Stimulated activated CD4-positive, alpha-beta T cell treated with anti-CD3 and anti-CD28 coated beads, Interleukin-1b, Interleukin-23, amount 100 ng/mL, for 4 hours (primary cell): ENCODE measurements around the gene FOLR3.
"Not testable (repeated sequence)": the region's sequence is repeated elsewhere in the genome, so short reads cannot be mapped to it uniquely, and the experiment has no call there.

ENCODE experiments used
- DNase-seq, 2 donors: peaks; one replicate each; pipeline ENCODE4 v3.0.0-alpha.2; 2020; ENCODE audit warnings: low read depth in 2 of 2

FOLR3 gene

GRCh38 chr11:72123117-72123653, 12.3 kb upstream of the FOLR3 start:
- DNase-seq = no peak

GRCh38 chr11:72124046-72124445, 11.5 kb upstream of the FOLR3 start:
- no peak for DNase-seq

- no peak for DNase-seq
These were observed 9.6 kb upstream of the FOLR3 start for GRCh38 chr11:72125956-72126355.

GRCh38 chr11:72127923-72128322, 7.6 kb upstream of the FOLR3 start:
- DNase-seq = no peak

- no peak for DNase-seq
These were observed 6.1 kb upstream of the FOLR3 start for GRCh38 chr11:72129381-72129780.

- no peak for DNase-seq
These were observed 2.9 kb upstream of the FOLR3 start for GRCh38 chr11:72132646-72133045.

- DNase-seq = no peak
These were observed 562 bp downstream of the FOLR3 start for GRCh38 chr11:72135891-72136683.

- no peak for DNase-seq
These were observed 1.2 kb downstream of the FOLR3 start for GRCh38 chr11:72136684-72137262.

- no peak for DNase-seq
These were observed 3.4 kb downstream of the FOLR3 start for GRCh38 chr11:72138821-72139390.

- no peak for DNase-seq
These were observed 4.0 kb downstream of the FOLR3 start for GRCh38 chr11:72139500-72139899.

GRCh38 chr11:72140661-72141060, 5.1 kb downstream of the FOLR3 start:
- no peak for DNase-seq

- DNase-seq = no peak
These were observed 5.5 kb downstream of the FOLR3 start for GRCh38 chr11:72141066-72141465.

GRCh38 chr11:72142086-72142485, 6.6 kb downstream of the FOLR3 start:
- DNase-seq = not testable (repeated sequence)

- DNase-seq = not testable (repeated sequence)
These were observed 7.0 kb downstream of the FOLR3 start for GRCh38 chr11:72142543-72142942.

GRCh38 chr11:72144807-72145565, 9.5 kb downstream of the FOLR3 start:
- DNase-seq = no peak

- no peak for DNase-seq
These were observed 11.1 kb downstream of the FOLR3 start for GRCh38 chr11:72146625-72147024.

- no peak for DNase-seq
These were observed 15.4 kb downstream of the FOLR3 start for GRCh38 chr11:72150882-72151281.

- not testable (repeated sequence) for DNase-seq
These were observed 18.3 kb downstream of the FOLR3 start for GRCh38 chr11:72153874-72154273.

- no peak for DNase-seq
These were observed 19.3 kb downstream of the FOLR3 start for GRCh38 chr11:72154816-72155215.

- DNase-seq = no peak
These were observed 20.2 kb downstream of the FOLR3 start for GRCh38 chr11:72155751-72156150.

GRCh38 chr11:72157131-72157530, 21.6 kb downstream of the FOLR3 start:
- no peak for DNase-seq

- no peak for DNase-seq
These were observed 24.8 kb downstream of the FOLR3 start for GRCh38 chr11:72160319-72160718.
